Suprapubic skin (tissue), 4 donors: ENCODE data around the gene CYTH3. TPM values are rescaled to one million over a fixed set of nuclear protein-coding genes. Genes with fewer than 3 reads are reported as not detected.

Experiments
- DNase-seq, 2 donors: peaks; one replicate each; pipeline ENCODE4 v3.0.0-alpha.2; 2019; ENCODE audit warnings: low spot score in 2 of 2
- H3K27ac ChIP-seq: fragments of 200-600 bp; sonication (generic); one replicate; pipeline ENCODE4 v1.5.1; 2019
- H3K27me3 ChIP-seq: fragments of 200-600 bp; sonication (generic); one replicate; pipeline ENCODE4 v1.5.1; 2019
- H3K36me3 ChIP-seq: fragments of 200-600 bp; sonication (generic); one replicate; pipeline ENCODE4 v1.5.1; 2019
- H3K4me1 ChIP-seq: fragments of 200-600 bp; sonication (generic); one replicate; pipeline ENCODE4 v1.5.1; 2019
- H3K4me3 ChIP-seq: fragments of 200-600 bp; sonication (generic); one replicate; pipeline ENCODE4 v1.5.1; 2019; ENCODE audit warnings: mild to moderate bottlenecking
- H3K9me3 ChIP-seq: fragments of 200-600 bp; sonication (generic); one replicate; pipeline ENCODE4 v1.5.1; 2019
- EP300 ChIP-seq: sonication (generic); formaldehyde crosslinking; IDR thresholded peaks from one replicate; pipeline ENCODE4 v1.6.1; 2017; ENCODE audit warnings: antibody characterized with exemption
- POLR2A ChIP-seq, 2 donors: fragments of 450-650 bp; IDR thresholded peaks; one replicate each; pipeline ENCODE4 v1.6.1; 2017; ENCODE audit warnings: antibody characterized with exemption in 2 of 2, mild to moderate bottlenecking in 2 of 2, moderate library complexity in 2 of 2
- POLR2AphosphoS5 ChIP-seq, 3 donors: sonication (generic); formaldehyde crosslinking; IDR thresholded peaks; one replicate each; pipeline ENCODE4 v1.6.1; 2017; ENCODE audit warnings: antibody characterized with exemption in 3 of 3
- WGBS: methylation state at CpG from one replicate; pipeline ENCODE4 v1.1.5; 2018; 5-methylcytosine and 5-hydroxymethylcytosine counted together
- total RNA-seq, 4 donors: library from RNA; depleted of rRNA; stranded (reverse); fragments of >200 nt; gene quantifications; one replicate each; pipeline ENCODE4 v1.1.0, GENCODE V29; 2016
- TF ChIP-seq, protein P1 (sequence below), 2 donors: fragments of 200-600 bp in 1 of 2; fragments of 450-650 bp in 1 of 2; sonication (generic) in 1 of 2; IDR thresholded peaks; one replicate each; pipeline ENCODE4 v1.5.1; 2016 to 2019; ENCODE audit warnings: antibody characterized with exemption in 2 of 2, mild to moderate bottlenecking in 1 of 2, moderate library complexity in 1 of 2

The CYTH3 gene
- total RNA-seq, 4 donors from 2014 or later = 29.8 to 55.7 (median 46.8) TPM

DNA sequence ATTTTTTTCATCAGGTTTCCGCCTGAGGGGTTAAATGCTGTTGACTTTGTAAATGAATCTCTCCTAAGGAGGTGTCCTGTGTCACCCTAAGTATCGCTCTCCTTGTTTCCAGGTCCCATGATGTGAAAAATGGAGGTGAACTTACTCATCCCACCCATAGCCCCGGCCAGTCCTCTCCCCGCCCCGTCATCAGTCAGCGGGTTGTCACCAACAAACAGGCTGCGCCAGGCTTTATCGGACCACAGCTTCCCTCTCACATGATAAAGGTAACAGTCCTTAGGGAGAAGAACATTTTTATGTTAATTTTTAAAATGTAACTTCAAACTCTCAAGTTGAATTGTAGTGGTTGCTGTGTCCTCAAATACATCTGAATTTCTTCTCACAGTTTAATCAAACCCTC is 124.8 kb downstream of the CYTH3 start:
- TF ChIP-seq POLR2AphosphoS5 (IDR thresholded peaks at IDR 0.05) (no peak), EP300 (no peak), POLR2A (IDR thresholded peaks at IDR 0.05) (no peak)
- TF ChIP-seq, protein P1, sequence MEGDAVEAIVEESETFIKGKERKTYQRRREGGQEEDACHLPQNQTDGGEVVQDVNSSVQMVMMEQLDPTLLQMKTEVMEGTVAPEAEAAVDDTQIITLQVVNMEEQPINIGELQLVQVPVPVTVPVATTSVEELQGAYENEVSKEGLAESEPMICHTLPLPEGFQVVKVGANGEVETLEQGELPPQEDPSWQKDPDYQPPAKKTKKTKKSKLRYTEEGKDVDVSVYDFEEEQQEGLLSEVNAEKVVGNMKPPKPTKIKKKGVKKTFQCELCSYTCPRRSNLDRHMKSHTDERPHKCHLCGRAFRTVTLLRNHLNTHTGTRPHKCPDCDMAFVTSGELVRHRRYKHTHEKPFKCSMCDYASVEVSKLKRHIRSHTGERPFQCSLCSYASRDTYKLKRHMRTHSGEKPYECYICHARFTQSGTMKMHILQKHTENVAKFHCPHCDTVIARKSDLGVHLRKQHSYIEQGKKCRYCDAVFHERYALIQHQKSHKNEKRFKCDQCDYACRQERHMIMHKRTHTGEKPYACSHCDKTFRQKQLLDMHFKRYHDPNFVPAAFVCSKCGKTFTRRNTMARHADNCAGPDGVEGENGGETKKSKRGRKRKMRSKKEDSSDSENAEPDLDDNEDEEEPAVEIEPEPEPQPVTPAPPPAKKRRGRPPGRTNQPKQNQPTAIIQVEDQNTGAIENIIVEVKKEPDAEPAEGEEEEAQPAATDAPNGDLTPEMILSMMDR (IDR thresholded peaks at IDR 0.05) = no peak
- Histone ChIP-seq H3K36me3 (peaks cover 93% of the 10 kb centered on the region), H3K27me3 (no peaks in the 10 kb centered on the region), H3K4me1 (no peaks in the 10 kb centered on the region), H3K27ac (no peak overlapping the region), H3K9me3 (no peaks in the 10 kb centered on the region), H3K4me3 (no peak overlapping the region)
- no peak for DNase-seq
- 94% methylated on average over 8 of the region's 8 CpGs for WGBS

- H3K9me3 ChIP-seq = no peaks in the 10 kb centered on the region
- H3K4me3 ChIP-seq = no peak overlapping the region
- TF ChIP-seq EP300 (no peak), POLR2A (IDR thresholded peaks at IDR 0.05) (no peak), POLR2AphosphoS5 (IDR thresholded peaks at IDR 0.05) (no peak)
- TF ChIP-seq, protein P1 (IDR thresholded peaks at IDR 0.05) = no peak
- H3K36me3 ChIP-seq = peaks cover 85% of the 10 kb centered on the region
- DNase-seq = no peak
- no peaks in the 10 kb centered on the region for H3K27me3 ChIP-seq
- H3K4me1 ChIP-seq = no peaks in the 10 kb centered on the region
- 92% methylated on average over 8 of the region's 8 CpGs for WGBS
- no peak overlapping the region for H3K27ac ChIP-seq
Observed at GRCh38 chr7:6146666-6147065, 125.8 kb downstream of the CYTH3 start.

GRCh38 chr7:6143997-6144396 is 128.4 kb downstream of the CYTH3 start:
- Histone ChIP-seq H3K27ac (no peak overlapping the region), H3K4me1 (no peaks in the 10 kb centered on the region), H3K9me3 (no peaks in the 10 kb centered on the region), H3K27me3 (no peaks in the 10 kb centered on the region), H3K36me3 (peaks cover 74% of the 10 kb centered on the region), H3K4me3 (no peak overlapping the region)
- no peak for DNase-seq
- WGBS = 81% methylated on average over 8 of the region's 8 CpGs
- TF ChIP-seq POLR2AphosphoS5 (IDR thresholded peaks at IDR 0.05) (no peak), POLR2A (IDR thresholded peaks at IDR 0.05) (no peak), EP300 (no peak)
- TF ChIP-seq, protein P1 (IDR thresholded peaks at IDR 0.05) = no peak

- TF ChIP-seq, protein P1 (IDR thresholded peaks at IDR 0.05) = no peak
- no peak for TF ChIP-seq POLR2AphosphoS5 (IDR thresholded peaks at IDR 0.05)
- no peak for TF ChIP-seq POLR2A (IDR thresholded peaks at IDR 0.05)
- TF ChIP-seq EP300 = no peak
- WGBS = 97% methylated on average over 16 of the region's 16 CpGs
- peaks cover 71% of the 10 kb centered on the region for H3K36me3 ChIP-seq
- no peak overlapping the region for H3K4me3 ChIP-seq
- DNase-seq = no peak
- H3K27ac ChIP-seq = no peak overlapping the region
- H3K4me1 ChIP-seq = no peaks in the 10 kb centered on the region
- H3K9me3 ChIP-seq = no peaks in the 10 kb centered on the region
- H3K27me3 ChIP-seq = no peaks in the 10 kb centered on the region
Observed at GRCh38 chr7:6142871-6143380, 129.5 kb downstream of the CYTH3 start.

DNA sequence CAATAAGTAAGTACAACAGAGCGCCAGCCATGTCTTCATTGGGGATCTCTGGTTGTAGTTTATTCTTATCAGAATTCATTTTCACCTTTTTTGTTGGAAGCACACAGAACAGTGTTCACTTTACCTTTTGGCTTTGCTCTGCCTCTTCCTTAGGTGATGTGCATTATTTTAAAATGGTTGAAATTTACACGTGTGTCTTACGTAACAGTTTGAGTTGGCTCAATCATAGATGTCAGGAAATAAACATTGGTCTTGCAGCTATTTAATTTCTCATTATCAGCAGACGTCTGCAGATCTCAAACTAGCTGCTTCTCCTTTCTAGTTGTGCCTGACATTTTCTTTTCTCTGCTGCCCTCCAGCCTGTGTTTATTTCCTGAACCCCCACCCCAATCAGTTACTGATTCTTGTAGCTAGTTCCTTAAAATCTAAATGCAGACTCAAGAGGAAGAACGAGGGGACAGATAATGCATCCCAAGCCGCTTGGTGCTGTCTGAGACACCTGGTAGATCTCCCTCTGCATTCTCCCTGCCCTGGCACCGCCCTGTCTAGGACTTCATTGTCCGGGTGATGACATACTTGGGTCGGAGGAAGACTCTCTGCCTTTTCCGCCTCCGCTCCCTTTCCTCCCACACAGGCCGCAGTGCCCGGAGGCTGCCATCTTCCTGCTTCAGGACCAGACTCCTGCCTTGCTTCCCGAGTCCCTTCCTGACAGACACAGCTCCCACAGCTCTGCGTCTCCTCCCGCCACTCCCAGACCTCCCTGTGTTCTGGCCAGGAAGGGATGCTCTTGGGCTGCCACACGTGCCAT is 133.0 kb downstream of the CYTH3 start:
- Histone ChIP-seq H3K27ac (no peak overlapping the region), H3K36me3 (peaks cover 61% of the 10 kb centered on the region)
- WGBS = 86% methylated on average over 17 of the region's 17 CpGs

More for the DNA sequence above, 133.0 kb downstream of the CYTH3 start:
- no peak overlapping the region for H3K4me3 ChIP-seq
- no peaks in the 10 kb centered on the region for H3K4me1 ChIP-seq
- no peaks in the 10 kb centered on the region for H3K27me3 ChIP-seq
- H3K9me3 ChIP-seq = no peaks in the 10 kb centered on the region
- TF ChIP-seq POLR2A (IDR thresholded peaks at IDR 0.05) = no peak
- TF ChIP-seq, protein P1 (IDR thresholded peaks at IDR 0.05) = no peak
- no peak for TF ChIP-seq EP300
- TF ChIP-seq POLR2AphosphoS5 (IDR thresholded peaks at IDR 0.05) = no peak
- DNase-seq = no peak
